HCT116 (cell line): ENCODE measurements around the gene TRIM60. TPM values are rescaled to one million over a fixed set of nuclear protein-coding genes. Genes with fewer than 3 reads are reported as not detected.

Source experiments
- ATAC-seq: fragments of 200-7000 bp; cut with Tn5 transposase; 2 replicates; pipeline ENCODE4 v1.9.1; 2020; ENCODE audit warnings: mild to moderate bottlenecking, moderate library complexity
- BruUV-seq: library from RNA; stranded (reverse); fragments of 400-500 nt; replicated peaks from 2 replicates; lab custom pipeline; 2021; lab: Mats Ljungman, UMichigan
- CTCF ChIA-PET: fragments of 300-600 bp; sonication (Branson Sonifier 250); formaldehyde crosslinking; loops from one replicate; lab custom pipeline; 2021; ENCODE audit warnings: antibody characterized with exemption; lab: Charles Lee
- POLR2A ChIA-PET: fragments of 300-600, 350-600 bp; sonication (Branson Sonifier 250); formaldehyde crosslinking; loops from one replicate; lab custom pipeline; 2021; ENCODE audit warnings: antibody characterized with exemption; lab: Charles Lee
- RAD21 ChIA-PET, 2 experiments: fragments of 300-600 bp; sonication (Branson Sonifier 250); formaldehyde crosslinking; loops; one replicate each; lab custom pipeline; 2023; ENCODE audit warnings: low total read pairs in 2 of 2; ENCODE audit not compliant: uncharacterized antibody in 2 of 2, unreplicated experiment in 2 of 2, low non-redundant PET in 1 of 2; lab: Charles Lee
- DNase-seq: peaks from one replicate; pipeline ENCODE4 v3.0.0-alpha.2; 2010; ENCODE audit warnings: low read depth, low spot score
- H2AFZ ChIP-seq: fragments of 200-600 bp; shearing (Covaris generic), sonication (generic); 2 replicates; pipeline ENCODE4 v1.6.1; 2017; ENCODE audit warnings: low read depth, mixed run types, mixed read lengths, antibody characterized with exemption, low read length; ENCODE audit not compliant: poor library complexity, severe bottlenecking
- H3K27ac ChIP-seq: 2 replicates; pipeline ENCODE4 v1.5.1; 2012; ENCODE audit warnings: low read depth, low read length
- H3K27me3 ChIP-seq: fragments of 200-600 bp; sonication (generic); 2 replicates; pipeline ENCODE4 v1.6.1; 2016; ENCODE audit warnings: mixed run types, low read length, mixed read lengths; ENCODE audit not compliant: insufficient read depth
- H3K36me3 ChIP-seq, 2 experiments: fragments of 200-500 bp in 1 of 2; fragments of 200-600 bp in 1 of 2; sonication (Bioruptor generic) in 1 of 2; sonication (generic) in 1 of 2; 2 replicates each; pipeline versions ENCODE4 v1.5.1 to v1.6.1; 2014 to 2016; ENCODE audit warnings: low read length in 2 of 2, inconsistent platforms in 1 of 2, mixed read lengths in 1 of 2, mixed run types in 1 of 2; ENCODE audit not compliant: insufficient read depth in 2 of 2, control insufficient read depth in 1 of 2
- H3K4me1 ChIP-seq, 2 experiments: fragments of 200-600 bp in 1 of 2; sonication (generic) in 1 of 2; 2 replicates each; pipeline versions ENCODE4 v1.5.1 to v1.6.1; 2012 to 2017; ENCODE audit warnings: low read length in 2 of 2, inconsistent platforms in 1 of 2, mild to moderate bottlenecking in 1 of 2, mixed read lengths in 1 of 2, mixed run types in 1 of 2, moderate library complexity in 1 of 2; ENCODE audit not compliant: insufficient read depth in 2 of 2, control insufficient read depth in 1 of 2
- H3K4me2 ChIP-seq: fragments of 200-600 bp; sonication (generic); 2 replicates; pipeline ENCODE4 v1.6.1; 2017; ENCODE audit warnings: mixed run types, low read length, mixed read lengths
- H3K4me3 ChIP-seq, 2 experiments: fragments of 200-600 bp in 1 of 2; sonication (generic) in 1 of 2; replicated peaks in 1 of 2; 2 replicates each; pipeline ENCODE4 v1.5.1; 2011 to 2016; ENCODE audit warnings: low read length in 2 of 2, control low read depth in 1 of 2, low read depth in 1 of 2, mild to moderate bottlenecking in 1 of 2, mixed read lengths in 1 of 2, mixed run types in 1 of 2
- H3K79me2 ChIP-seq: fragments of 200-600 bp; sonication (generic); 2 replicates; pipeline ENCODE4 v1.6.1; 2017; ENCODE audit warnings: mild to moderate bottlenecking, mixed run types, low read length, moderate library complexity, mixed read lengths; ENCODE audit not compliant: insufficient read depth
- H3K9ac ChIP-seq: fragments of 200-600 bp; sonication (generic); 2 replicates; pipeline ENCODE4 v1.6.1; 2016; ENCODE audit warnings: low read length, mixed read lengths
- H3K9me2 ChIP-seq: fragments of 200-600 bp; sonication (generic), shearing (Covaris generic); 2 replicates; pipeline ENCODE4 v1.6.1; 2017; ENCODE audit warnings: mixed run types, mild to moderate bottlenecking, moderate library complexity; ENCODE audit not compliant: insufficient read depth
- H3K9me3 ChIP-seq, 2 experiments: fragments of 200-500 bp in 1 of 2; fragments of 200-600 bp in 1 of 2; sonication (Bioruptor generic) in 1 of 2; sonication (generic) in 1 of 2; 2 replicates each; pipeline ENCODE4 v1.6.1; 2014 to 2017; ENCODE audit warnings: low read length in 2 of 2, mixed read lengths in 2 of 2, inconsistent platforms in 1 of 2, low read depth in 1 of 2, mild to moderate bottlenecking in 1 of 2, mixed run types in 1 of 2, moderate library complexity in 1 of 2; ENCODE audit not compliant: control insufficient read depth in 1 of 2, insufficient read depth in 1 of 2
- H4K20me1 ChIP-seq: fragments of 200-600 bp; sonication (generic), shearing (Covaris generic); 2 replicates; pipeline ENCODE4 v1.6.1; 2017; ENCODE audit warnings: mixed run types, mild to moderate bottlenecking, moderate library complexity; ENCODE audit not compliant: insufficient read depth
- EGR1 ChIP-seq: IDR thresholded peaks from 2 replicates; pipeline ENCODE4 v1.6.1; 2012; ENCODE audit warnings: low read depth
- ELF1 ChIP-seq: IDR thresholded peaks from 2 replicates; pipeline ENCODE4 v1.6.1; 2012; ENCODE audit warnings: low read depth, borderline replicate concordance
- EZH2phosphoT487 ChIP-seq: fragments of 200-600 bp; IDR thresholded peaks from 2 replicates; pipeline ENCODE4 v1.6.1; 2018; ENCODE audit warnings: antibody characterized with exemption, borderline replicate concordance
- FOSL1 ChIP-seq: IDR thresholded peaks from 2 replicates; pipeline ENCODE4 v1.6.1; 2012; ENCODE audit warnings: low read depth
- JUND ChIP-seq: IDR thresholded peaks from 2 replicates; pipeline ENCODE4 v1.6.1; 2012
- MAX ChIP-seq: IDR thresholded peaks from 2 replicates; pipeline ENCODE4 v1.6.1; 2012
- POLR2A ChIP-seq: IDR thresholded peaks from 2 replicates; pipeline ENCODE4 v1.7.0; 2011; ENCODE audit warnings: borderline replicate concordance; ENCODE audit not compliant: insufficient read depth, insufficient read length; ENCODE audit errors: extremely low read depth
- POLR2AphosphoS5 ChIP-seq: IDR thresholded peaks from 2 replicates; pipeline ENCODE4 v1.6.1; 2011; ENCODE audit warnings: mild to moderate bottlenecking, low read depth, low read length, moderate library complexity
- RAD21 ChIP-seq: IDR thresholded peaks from 2 replicates; pipeline ENCODE4 v1.6.1; 2012; ENCODE audit warnings: low read depth, mild to moderate bottlenecking
- SIN3A ChIP-seq: IDR thresholded peaks from 2 replicates; pipeline ENCODE4 v1.6.1; 2012; ENCODE audit warnings: low read depth
- SP1 ChIP-seq: IDR thresholded peaks from 2 replicates; pipeline ENCODE4 v1.6.1; 2012; ENCODE audit warnings: low read depth
- SRF ChIP-seq: IDR thresholded peaks from 2 replicates; pipeline ENCODE4 v1.6.1; 2012; ENCODE audit warnings: low read depth
- TCF7L2 ChIP-seq: IDR thresholded peaks from 2 replicates; pipeline ENCODE4 v1.7.0; 2011; ENCODE audit warnings: borderline replicate concordance, inconsistent platforms; ENCODE audit not compliant: insufficient read depth, insufficient read length; ENCODE audit errors: extremely low read depth
- ZBTB33 ChIP-seq: IDR thresholded peaks from 2 replicates; pipeline ENCODE4 v1.6.1; 2011; ENCODE audit warnings: mild to moderate bottlenecking, low read length, moderate library complexity; ENCODE audit not compliant: insufficient replicate concordance; ENCODE audit errors: extremely low read depth
- intact Hi-C: fragments of 100-400 bp; cut with micrococcal nuclease; formaldehyde crosslinking; loops from 2 replicates; pipeline ENCODE4 v1.10.0; 2022
- total RNA-seq: library from RNA; stranded (reverse); gene quantifications from one replicate; pipeline ENCODE4 v1.2.1, GENCODE V29; 2021; ENCODE audit not compliant: unreplicated experiment
- TF ChIP-seq, protein P1 (sequence below): IDR thresholded peaks from 2 replicates; pipeline ENCODE4 v1.6.1; 2012
- TF ChIP-seq, protein P2 (sequence below), 3 experiments: fragments of 200-600 bp in 1 of 3; sonication (generic) in 1 of 3; IDR thresholded peaks in 2 of 3; conservative IDR thresholded peaks in 1 of 3; 2 replicates each; pipeline ENCODE4 v1.5.1; 2012 to 2017; ENCODE audit warnings: low read depth in 2 of 3, low read length in 2 of 3, antibody characterized with exemption in 1 of 3, borderline replicate concordance in 1 of 3, control low read depth in 1 of 3, mild to moderate bottlenecking in 1 of 3, mixed read lengths in 1 of 3, mixed run types in 1 of 3, moderate library complexity in 1 of 3; ENCODE audit not compliant: insufficient read depth in 1 of 3

Gene TRIM60
- total RNA-seq, 1 experiment from 2014 or later: not detected

DNA sequence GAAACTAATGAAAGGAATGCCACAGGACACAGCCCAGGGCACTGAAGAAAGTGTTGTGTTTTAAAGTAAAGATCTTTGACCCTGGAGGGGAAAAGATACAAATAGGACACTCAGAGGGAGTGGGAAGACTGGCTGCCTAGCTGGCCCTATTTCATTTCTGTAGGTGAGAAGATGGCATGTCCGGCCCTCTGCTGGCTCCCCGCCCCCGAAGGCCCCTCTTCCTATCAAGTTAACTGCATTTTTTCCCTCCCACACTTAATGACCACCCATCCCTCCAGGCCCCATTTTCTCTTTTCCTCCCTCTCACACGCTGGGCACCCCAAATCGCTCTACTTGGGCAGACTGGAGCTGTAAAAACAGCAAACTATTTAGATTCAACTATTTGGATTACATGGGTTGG, 16.4 kb downstream of the TRIM60 start:
- Histone ChIP-seq H3K4me3 (no peak overlapping the region), H3K4me1 (no peaks in the 10 kb centered on the region), H3K36me3 (no peaks in the 10 kb centered on the region), H3K27ac (no peak overlapping the region), H3K79me2 (no peaks in the 10 kb centered on the region), H2AFZ (no peak overlapping the region), H3K4me2 (no peak overlapping the region), H3K27me3 (no peaks in the 10 kb centered on the region), H3K9me2 (no peaks in the 10 kb centered on the region), H3K9me3 (no peaks in the 10 kb centered on the region), H3K9ac (no peak overlapping the region), H4K20me1 (no peaks in the 10 kb centered on the region)
- RAD21 ChIA-PET: no interaction called here
- no TSS peak for BruUV-seq
- TF ChIP-seq FOSL1 (no peak), SIN3A (no peak), EGR1 (no peak), SP1 (no peak), JUND (no peak), ELF1 (no peak)
- TF ChIP-seq, protein P1, sequence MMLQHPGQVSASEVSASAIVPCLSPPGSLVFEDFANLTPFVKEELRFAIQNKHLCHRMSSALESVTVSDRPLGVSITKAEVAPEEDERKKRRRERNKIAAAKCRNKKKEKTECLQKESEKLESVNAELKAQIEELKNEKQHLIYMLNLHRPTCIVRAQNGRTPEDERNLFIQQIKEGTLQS: no peak
- intact Hi-C loops: no loop called here
- DNase-seq (no peak), ATAC-seq (no peak)
- CTCF ChIA-PET: no interaction called here
- POLR2A ChIA-PET: no interaction called here

DNA sequence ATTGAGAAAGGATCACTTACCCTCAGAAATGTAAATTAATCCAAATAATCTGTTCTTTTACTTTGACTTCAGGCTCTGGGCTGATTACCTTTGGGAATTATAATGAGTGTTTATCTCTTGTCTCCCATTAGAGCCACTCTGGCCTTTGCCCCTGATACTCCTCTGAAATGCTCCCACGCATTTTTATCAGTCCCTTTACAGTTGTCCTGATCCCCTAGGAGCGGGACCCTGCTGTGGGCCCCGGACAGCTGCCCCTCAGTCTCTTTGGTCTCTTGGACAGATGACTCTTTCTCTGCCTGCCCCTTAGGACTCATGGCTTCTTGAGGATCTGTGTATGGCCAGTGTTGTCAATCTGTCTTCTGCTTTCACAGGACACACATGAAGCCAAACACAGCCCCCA, 20.8 kb downstream of the TRIM60 start:
- no peaks in the 10 kb centered on the region for H4K20me1 ChIP-seq
- ATAC-seq: no peak
- no peak overlapping the region for H2AFZ ChIP-seq
- H3K27ac ChIP-seq: no peak overlapping the region
- no peaks in the 10 kb centered on the region for H3K27me3 ChIP-seq
- no peaks in the 10 kb centered on the region for H3K79me2 ChIP-seq
- no peaks in the 10 kb centered on the region for H3K4me1 ChIP-seq
- no peak overlapping the region for H3K4me3 ChIP-seq
- CTCF ChIA-PET: no interaction called here
- H3K9me2 ChIP-seq: no peaks in the 10 kb centered on the region
- H3K4me2 ChIP-seq: no peak overlapping the region
- intact Hi-C loops: no loop called here
- H3K9me3 ChIP-seq: no peaks in the 10 kb centered on the region
- H3K9ac ChIP-seq: no peak overlapping the region
- DNase-seq: no peak
- BruUV-seq: no TSS peak
- RAD21 ChIA-PET: no interaction called here
- TF ChIP-seq SIN3A (no peak), EGR1 (no peak), SP1 (no peak), ZBTB33 (no peak), ELF1 (no peak), POLR2AphosphoS5 (no peak), POLR2A (no peak), JUND (no peak), EZH2phosphoT487 (no peak), RAD21 (no peak), MAX (no peak), SRF (no peak), TCF7L2 (no peak)
- TF ChIP-seq, protein P2, sequence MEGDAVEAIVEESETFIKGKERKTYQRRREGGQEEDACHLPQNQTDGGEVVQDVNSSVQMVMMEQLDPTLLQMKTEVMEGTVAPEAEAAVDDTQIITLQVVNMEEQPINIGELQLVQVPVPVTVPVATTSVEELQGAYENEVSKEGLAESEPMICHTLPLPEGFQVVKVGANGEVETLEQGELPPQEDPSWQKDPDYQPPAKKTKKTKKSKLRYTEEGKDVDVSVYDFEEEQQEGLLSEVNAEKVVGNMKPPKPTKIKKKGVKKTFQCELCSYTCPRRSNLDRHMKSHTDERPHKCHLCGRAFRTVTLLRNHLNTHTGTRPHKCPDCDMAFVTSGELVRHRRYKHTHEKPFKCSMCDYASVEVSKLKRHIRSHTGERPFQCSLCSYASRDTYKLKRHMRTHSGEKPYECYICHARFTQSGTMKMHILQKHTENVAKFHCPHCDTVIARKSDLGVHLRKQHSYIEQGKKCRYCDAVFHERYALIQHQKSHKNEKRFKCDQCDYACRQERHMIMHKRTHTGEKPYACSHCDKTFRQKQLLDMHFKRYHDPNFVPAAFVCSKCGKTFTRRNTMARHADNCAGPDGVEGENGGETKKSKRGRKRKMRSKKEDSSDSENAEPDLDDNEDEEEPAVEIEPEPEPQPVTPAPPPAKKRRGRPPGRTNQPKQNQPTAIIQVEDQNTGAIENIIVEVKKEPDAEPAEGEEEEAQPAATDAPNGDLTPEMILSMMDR (IDR thresholded peaks at IDR 0.05 in 2 of 3, conservative IDR thresholded peaks at IDR 0.05 in 1 of 3; ENCODE audit: borderline replicate concordance in 1 of 3, insufficient read depth in 1 of 3, low read depth in 2 of 3, low read length in 2 of 3): no peak
- TF ChIP-seq, protein P1: no peak
- POLR2A ChIA-PET: no interaction called here
- no peaks in the 10 kb centered on the region for H3K36me3 ChIP-seq
